ENCODE results near the gene LRP2.

The LRP2 gene

DNA sequence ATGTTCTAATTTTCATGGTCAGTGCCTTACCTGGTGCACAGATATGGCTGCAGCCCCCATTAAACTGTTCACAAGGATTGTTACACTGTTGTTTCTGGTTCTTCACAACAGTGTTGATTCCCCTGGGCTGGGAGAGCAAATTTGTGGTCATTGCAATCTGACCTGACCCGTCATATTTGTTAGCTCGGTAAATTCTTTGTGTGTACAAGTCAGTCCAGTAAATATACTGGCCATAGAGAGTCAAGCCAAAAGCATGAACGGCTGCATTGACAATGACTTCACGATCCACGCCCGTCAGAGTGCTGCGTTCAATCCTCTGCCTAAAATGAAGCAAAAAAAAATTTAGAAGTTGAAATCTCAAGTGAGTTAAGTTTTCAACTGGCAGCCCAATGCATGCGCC, 158.4 kb downstream of the LRP2 start:
- Mint-ChIP-seq H3K4me3 (no peak overlapping the region), H3K36me3 (no peaks in the 10 kb centered on the region), H3K27ac (no peak overlapping the region), H3K9me3 (no peaks in the 10 kb centered on the region), H3K4me1 (no peaks in the 10 kb centered on the region)
- no peak for DNase-seq (ENCODE audit: low spot score in 2 of 2)
- ATAC-seq, result no peak

DNA sequence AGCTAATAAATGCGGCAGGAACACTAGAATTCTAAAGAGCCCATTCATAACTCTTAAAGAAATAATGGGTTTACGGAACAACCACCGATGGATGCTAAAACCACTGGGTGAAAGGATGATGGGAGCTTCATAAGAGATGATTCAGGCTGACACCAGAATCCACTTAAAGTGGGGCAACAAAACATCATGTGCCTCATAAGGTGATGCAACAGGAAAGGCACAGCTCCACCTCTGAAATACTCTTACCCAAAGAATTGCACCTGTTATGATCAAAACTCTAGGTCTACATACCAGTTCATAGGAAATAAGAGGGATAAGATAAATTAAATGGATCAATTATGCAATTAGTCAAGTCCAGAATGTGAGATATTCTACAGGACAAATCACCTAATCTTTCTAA, 161.6 kb downstream of the LRP2 start:
- no peak for DNase-seq (ENCODE audit: low spot score in 2 of 2)
- Mint-ChIP-seq H3K27ac (no peak overlapping the region), H3K4me3 (no peak overlapping the region), H3K36me3 (no peaks in the 10 kb centered on the region), H3K4me1 (no peaks in the 10 kb centered on the region), H3K9me3 (no peaks in the 10 kb centered on the region)
- no peak for ATAC-seq

DNA sequence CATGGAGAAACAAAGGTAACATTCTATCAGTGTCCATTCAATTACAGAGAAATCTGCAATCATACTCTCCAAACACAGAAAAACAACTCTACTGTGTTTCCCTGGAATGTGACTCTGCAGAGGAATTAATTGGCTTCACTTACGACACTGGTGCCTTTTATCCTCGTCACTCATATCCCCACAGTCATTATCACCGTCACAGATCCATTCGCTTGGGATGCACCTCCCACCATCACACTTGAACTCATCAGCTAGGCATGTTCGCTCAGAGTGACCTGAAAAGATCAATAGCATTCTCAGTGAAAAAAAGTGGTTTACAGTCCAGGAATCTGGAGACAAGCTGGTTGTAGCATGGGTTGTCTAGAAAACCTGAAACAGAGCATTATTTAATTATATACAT, 168.7 kb downstream of the LRP2 start:
- H3K9me3 Mint-ChIP-seq, result no peaks in the 10 kb centered on the region
- H3K36me3 Mint-ChIP-seq, result no peaks in the 10 kb centered on the region
- H3K4me3 Mint-ChIP-seq, result no peak overlapping the region
- H3K27ac Mint-ChIP-seq, result no peak overlapping the region
- no peaks in the 10 kb centered on the region for H3K4me1 Mint-ChIP-seq
- DNase-seq (ENCODE audit: low spot score in 2 of 2) (no peak), ATAC-seq (no peak)

DNA sequence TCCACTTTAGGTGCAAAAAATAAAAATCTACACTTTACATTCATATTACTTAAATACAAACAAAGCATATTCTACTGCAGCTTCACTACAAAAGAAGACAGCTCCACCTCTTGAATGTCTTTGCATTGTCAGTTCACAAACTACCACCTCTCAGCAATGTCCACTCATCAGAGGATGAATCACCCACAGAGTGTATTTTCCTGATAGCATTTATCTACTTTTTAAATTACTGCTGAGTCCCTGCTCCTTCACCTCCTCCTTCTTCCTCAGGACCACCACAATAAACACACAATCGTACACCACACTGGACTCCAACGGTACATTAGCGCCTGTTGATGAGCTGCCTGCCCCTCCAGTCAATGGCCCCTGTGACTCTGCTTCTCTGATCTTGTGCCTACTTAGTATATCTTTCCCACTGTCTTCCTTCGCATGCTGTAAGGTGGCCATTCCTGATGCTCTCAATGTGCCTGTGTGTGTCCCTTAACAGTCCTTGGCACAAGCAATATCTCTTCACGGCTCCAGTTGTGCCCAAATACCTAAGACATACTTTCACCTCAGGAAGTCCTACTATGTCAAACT, 172.0 kb downstream of the LRP2 start:
- Mint-ChIP-seq H3K9me3 (no peaks in the 10 kb centered on the region), H3K27ac (no peak overlapping the region), H3K36me3 (no peaks in the 10 kb centered on the region), H3K4me1 (no peaks in the 10 kb centered on the region), H3K4me3 (no peak overlapping the region)
- ATAC-seq (peak; percentile 16), DNase-seq (ENCODE audit: low spot score in 2 of 2) (no peak)

DNA sequence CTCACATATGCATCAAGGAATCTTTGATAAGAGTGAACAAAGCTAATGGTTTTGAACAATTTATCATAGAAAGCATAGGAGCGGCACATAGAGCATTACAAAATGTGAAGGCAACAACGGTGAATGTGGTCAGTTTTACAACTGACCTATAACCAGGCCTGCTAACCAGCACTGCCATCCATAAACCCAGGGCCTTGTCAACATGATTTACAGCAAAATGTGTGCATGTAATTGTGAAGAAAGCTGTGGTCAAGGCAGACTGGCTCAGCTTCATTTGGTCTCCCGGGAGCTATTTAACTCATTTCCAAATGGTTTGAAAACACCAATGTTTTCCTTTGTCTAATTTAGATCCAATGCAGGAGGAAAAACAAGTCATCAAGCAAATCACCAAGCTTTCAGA, 173.2 kb downstream of the LRP2 start:
- Mint-ChIP-seq H3K36me3 (no peaks in the 10 kb centered on the region), H3K4me1 (no peaks in the 10 kb centered on the region), H3K4me3 (no peak overlapping the region), H3K9me3 (no peaks in the 10 kb centered on the region), H3K27ac (no peak overlapping the region)
- ATAC-seq (no peak), DNase-seq (ENCODE audit: low spot score in 2 of 2) (no peak)

DNA sequence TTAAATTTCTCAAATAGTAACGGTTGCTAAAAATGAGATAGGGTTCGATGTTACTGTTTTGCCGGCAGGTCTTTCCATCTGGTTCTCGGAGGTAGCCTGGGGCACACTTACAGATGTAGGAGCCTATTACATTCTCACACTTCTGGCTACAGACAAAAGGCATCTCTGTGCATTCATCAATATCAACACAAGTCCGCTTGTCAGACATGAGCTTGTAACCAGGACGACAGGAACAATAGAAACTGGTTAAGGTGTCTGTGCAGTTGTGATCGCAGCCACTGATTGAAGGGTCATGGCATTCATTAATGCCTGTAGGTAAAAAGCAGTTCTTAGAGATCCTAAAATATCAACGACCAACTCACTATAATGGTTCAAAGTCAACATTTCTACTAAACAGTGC, 176.6 kb downstream of the LRP2 start:
- ATAC-seq (no peak), DNase-seq (ENCODE audit: low spot score in 2 of 2) (no peak)
- no peak overlapping the region for H3K27ac Mint-ChIP-seq
- H3K9me3 Mint-ChIP-seq, result no peaks in the 10 kb centered on the region
- no peak overlapping the region for H3K4me3 Mint-ChIP-seq
- no peaks in the 10 kb centered on the region for H3K4me1 Mint-ChIP-seq
- H3K36me3 Mint-ChIP-seq, result no peaks in the 10 kb centered on the region

DNA sequence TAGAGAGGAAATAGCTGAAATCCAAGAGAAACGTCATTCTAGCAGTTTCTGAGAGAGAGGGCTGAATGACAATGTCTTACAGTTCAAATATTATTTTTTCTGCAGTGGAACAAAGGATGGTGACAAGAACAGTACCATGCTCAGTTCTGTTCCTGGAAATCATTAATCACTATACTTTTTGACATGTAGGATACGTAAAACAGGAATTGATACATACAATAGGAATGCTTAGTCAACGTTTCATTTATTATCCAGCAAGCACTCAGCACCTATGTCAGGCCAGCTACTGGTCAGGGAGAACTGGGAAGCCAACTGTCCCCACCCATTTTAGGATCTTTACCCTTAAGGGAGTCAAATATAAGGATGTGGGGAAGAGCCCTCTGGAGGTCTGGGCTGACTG, 178.3 kb downstream of the LRP2 start:
- H3K27ac Mint-ChIP-seq, result no peak overlapping the region
- H3K9me3 Mint-ChIP-seq, result no peaks in the 10 kb centered on the region
- no peak overlapping the region for H3K4me3 Mint-ChIP-seq
- H3K36me3 Mint-ChIP-seq, result no peaks in the 10 kb centered on the region
- ATAC-seq (no peak), DNase-seq (ENCODE audit: low spot score in 2 of 2) (no peak)
- H3K4me1 Mint-ChIP-seq, result no peaks in the 10 kb centered on the region

DNA sequence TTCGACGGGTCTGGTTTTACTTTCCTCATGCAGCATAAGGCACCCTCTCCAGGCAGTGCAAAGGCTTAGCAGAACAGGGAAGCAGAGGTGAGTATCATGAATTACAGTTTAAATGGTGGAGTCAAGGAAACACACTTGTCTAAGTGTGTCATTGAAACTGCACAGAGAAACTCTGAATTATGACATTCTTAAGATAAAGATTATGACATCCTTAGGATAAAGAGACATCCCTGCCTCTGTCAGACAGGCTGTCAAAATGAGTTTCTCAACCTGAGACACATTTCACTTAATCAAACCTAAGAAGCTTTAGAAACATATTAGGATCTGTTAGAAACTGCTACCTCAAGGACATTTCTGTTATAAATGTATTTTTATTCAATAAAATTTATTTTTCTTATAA, 179.8 kb downstream of the LRP2 start:
- ATAC-seq (no peak), DNase-seq (ENCODE audit: low spot score in 2 of 2) (no peak)
- no peak overlapping the region for H3K27ac Mint-ChIP-seq
- no peak overlapping the region for H3K4me3 Mint-ChIP-seq
- no peaks in the 10 kb centered on the region for H3K9me3 Mint-ChIP-seq
- H3K36me3 Mint-ChIP-seq, result no peaks in the 10 kb centered on the region
- H3K4me1 Mint-ChIP-seq, result no peaks in the 10 kb centered on the region

DNA sequence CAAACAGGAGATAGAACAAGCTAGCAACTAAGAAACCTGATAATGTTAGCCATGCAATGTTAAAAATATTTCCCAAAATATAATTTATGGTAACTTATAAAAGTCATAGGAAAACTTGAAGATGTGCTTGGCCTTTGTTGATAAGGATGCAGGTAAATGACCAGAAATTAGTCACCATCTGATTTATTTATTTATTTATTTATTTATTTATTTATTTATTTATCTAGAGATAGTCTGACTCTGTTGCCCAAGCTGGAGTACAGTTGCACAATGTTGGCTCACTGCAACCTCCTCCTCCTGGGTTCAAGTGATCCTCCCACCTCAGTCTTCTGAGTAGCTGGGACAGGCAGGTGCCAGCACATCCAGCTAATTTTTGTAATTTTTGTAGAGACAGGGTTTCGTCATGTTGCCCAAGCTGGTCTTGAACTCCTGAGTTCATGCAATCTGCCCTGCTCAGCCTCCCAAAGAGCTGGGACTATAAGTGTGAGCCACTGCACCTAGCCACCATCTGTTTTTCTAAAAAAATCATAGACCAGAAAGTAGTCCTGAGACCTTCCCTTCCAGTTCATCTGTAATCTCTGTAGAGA, 183.4 kb downstream of the LRP2 start:
- no peak overlapping the region for H3K4me3 Mint-ChIP-seq
- no peak for ATAC-seq
- H3K4me1 Mint-ChIP-seq, result no peaks in the 10 kb centered on the region
- no peaks in the 10 kb centered on the region for H3K36me3 Mint-ChIP-seq
- H3K9me3 Mint-ChIP-seq, result no peaks in the 10 kb centered on the region
- DNase-seq (ENCODE audit: low spot score in 2 of 2), result no peak
- no peak overlapping the region for H3K27ac Mint-ChIP-seq

DNA sequence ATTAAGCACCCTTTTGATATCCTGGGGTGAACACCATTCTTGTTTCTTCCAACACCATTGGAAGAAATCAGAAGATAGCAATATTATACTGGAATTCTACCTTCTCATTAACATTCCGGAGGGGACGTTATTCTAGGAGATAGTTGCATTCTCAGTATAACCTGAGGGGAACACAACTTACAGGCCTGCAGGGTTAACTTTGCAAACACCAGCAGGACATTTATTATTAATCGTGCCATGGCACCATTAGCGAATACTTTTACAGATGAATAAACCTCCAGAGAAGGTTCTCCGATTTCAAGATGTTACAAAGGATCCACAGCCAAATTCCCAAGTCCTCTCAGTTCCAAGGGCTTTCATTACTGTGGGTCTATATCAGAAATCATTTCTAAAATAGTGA, 184.0 kb downstream of the LRP2 start:
- Mint-ChIP-seq H3K36me3 (no peaks in the 10 kb centered on the region), H3K4me3 (no peak overlapping the region), H3K4me1 (no peaks in the 10 kb centered on the region), H3K9me3 (no peaks in the 10 kb centered on the region), H3K27ac (no peak overlapping the region)
- ATAC-seq, result no peak
- DNase-seq (ENCODE audit: low spot score in 2 of 2), result no peak

DNA sequence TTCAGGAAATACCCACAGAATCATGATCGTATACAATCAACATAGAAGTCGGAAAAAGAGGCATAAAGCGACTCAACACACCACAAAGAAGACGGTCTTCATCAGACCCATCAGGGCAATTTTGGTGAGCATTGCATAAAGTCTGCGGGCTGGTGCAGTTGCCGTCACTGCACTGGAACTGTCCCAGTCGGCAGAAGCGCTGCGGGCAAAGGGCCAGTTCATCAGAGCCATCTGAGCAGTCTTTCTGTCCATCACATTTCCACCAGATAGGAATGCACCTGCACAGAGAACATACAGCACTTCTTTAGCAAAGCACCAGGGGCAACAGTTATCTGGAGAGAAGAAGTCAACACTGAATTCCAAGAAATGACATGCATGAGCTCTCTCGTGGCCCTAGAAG, 187.2 kb downstream of the LRP2 start:
- H3K27ac Mint-ChIP-seq, result no peak overlapping the region
- H3K4me3 Mint-ChIP-seq, result no peak overlapping the region
- H3K36me3 Mint-ChIP-seq, result no peaks in the 10 kb centered on the region
- H3K4me1 Mint-ChIP-seq, result no peaks in the 10 kb centered on the region
- H3K9me3 Mint-ChIP-seq, result no peaks in the 10 kb centered on the region
- no peak for DNase-seq (ENCODE audit: low spot score in 2 of 2)
- ATAC-seq, result no peak

DNA sequence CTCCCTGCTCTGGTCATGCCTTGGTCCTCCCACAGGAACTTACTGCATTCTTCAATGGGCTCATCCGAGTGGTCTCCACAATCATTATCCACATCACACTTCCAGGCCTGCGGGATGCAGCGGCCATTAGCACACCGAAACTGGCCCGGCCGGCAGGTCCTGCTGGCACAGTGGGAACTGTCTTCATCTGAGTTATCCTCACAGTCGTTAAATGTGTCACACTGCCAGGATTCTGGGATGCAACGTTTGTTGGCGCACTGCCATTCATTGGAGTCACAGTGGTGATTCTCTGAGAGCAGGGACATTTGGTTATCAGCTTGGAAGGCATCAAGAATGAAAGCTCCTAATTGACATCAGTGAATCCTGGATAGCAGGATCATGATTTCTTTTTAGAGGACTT, 188.5 kb downstream of the LRP2 start:
- ATAC-seq, result no peak
- Mint-ChIP-seq H3K36me3 (no peaks in the 10 kb centered on the region), H3K4me3 (no peak overlapping the region), H3K4me1 (no peaks in the 10 kb centered on the region), H3K27ac (no peak overlapping the region), H3K9me3 (no peaks in the 10 kb centered on the region)
- DNase-seq (ENCODE audit: low spot score in 2 of 2), result no peak

DNA sequence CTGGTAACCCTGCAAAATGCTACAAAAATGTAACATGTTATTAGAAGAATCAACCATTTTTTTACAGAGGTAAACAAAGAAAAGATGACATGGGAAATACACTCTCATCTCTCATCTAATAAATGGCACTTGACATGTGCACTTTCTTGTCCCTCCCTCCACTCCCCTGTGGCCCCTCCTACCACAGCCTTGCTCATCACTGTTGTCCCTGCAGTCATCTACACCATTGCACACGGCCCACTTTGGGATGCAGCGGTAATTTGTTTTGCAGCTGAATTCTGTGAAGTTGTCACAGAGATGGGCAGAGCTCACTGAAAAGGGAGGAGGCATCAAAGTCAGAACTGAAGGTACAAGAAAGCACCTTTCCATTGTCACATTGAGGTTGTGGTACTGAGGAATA, 189.4 kb downstream of the LRP2 start:
- H3K36me3 Mint-ChIP-seq, result no peaks in the 10 kb centered on the region
- ATAC-seq, result no peak
- no peak overlapping the region for H3K4me3 Mint-ChIP-seq
- no peak for DNase-seq (ENCODE audit: low spot score in 2 of 2)
- H3K4me1 Mint-ChIP-seq, result no peaks in the 10 kb centered on the region
- no peaks in the 10 kb centered on the region for H3K9me3 Mint-ChIP-seq
- H3K27ac Mint-ChIP-seq, result no peak overlapping the region

DNA sequence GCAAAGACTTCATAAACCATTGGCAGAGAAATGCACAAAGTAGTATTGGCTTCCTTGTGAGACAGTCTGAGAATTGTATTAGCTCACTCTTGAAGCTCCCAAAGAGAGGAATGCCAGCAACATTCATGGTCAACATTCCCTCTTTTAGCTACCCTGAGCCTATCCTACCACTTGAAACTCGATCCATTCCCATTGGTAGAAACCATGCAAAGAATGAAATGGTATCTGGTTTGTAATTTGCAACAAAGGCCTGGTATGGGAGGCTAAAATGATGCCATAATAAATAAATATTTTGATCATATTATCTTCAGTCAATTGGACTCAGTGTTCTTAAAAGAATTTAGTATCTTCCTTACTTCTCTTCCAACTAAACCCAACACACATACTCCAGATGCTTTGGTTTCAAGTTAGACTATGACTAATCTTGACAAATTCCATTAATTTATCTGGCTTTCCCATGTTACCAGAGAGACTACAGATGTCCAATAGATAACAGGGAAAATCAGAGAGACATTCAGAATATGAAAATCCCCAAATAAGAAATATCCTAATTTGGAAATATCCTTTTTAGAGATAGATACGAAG, 190.1 kb downstream of the LRP2 start:
- H3K4me1 Mint-ChIP-seq, result no peaks in the 10 kb centered on the region
- no peak for ATAC-seq
- no peak overlapping the region for H3K27ac Mint-ChIP-seq
- DNase-seq (ENCODE audit: low spot score in 2 of 2), result no peak
- no peak overlapping the region for H3K4me3 Mint-ChIP-seq
- no peaks in the 10 kb centered on the region for H3K36me3 Mint-ChIP-seq
- no peaks in the 10 kb centered on the region for H3K9me3 Mint-ChIP-seq

DNA sequence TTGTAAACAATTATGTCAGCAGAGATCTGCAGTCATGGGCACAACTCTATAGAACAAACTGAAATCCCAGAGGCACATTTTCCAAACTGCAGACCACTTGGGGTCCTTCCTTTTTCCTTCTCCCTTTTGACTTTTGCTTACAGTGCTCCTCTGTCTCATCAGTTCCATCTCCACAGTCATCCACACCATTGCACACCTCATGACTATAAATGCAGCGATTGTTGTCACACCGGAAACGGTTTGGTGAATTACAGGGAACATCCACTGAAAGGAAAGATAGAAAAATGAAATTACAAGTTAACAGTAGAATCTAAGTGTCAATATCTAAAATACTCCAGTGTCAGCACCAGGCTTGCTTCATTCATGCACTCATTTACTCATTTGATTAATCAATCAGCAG, 196.5 kb downstream of the LRP2 start:
- DNase-seq (ENCODE audit: low spot score in 2 of 2) (no peak), ATAC-seq (no peak)
- Mint-ChIP-seq H3K4me1 (no peaks in the 10 kb centered on the region), H3K36me3 (no peaks in the 10 kb centered on the region), H3K9me3 (no peaks in the 10 kb centered on the region), H3K4me3 (no peak overlapping the region), H3K27ac (no peak overlapping the region)

DNA sequence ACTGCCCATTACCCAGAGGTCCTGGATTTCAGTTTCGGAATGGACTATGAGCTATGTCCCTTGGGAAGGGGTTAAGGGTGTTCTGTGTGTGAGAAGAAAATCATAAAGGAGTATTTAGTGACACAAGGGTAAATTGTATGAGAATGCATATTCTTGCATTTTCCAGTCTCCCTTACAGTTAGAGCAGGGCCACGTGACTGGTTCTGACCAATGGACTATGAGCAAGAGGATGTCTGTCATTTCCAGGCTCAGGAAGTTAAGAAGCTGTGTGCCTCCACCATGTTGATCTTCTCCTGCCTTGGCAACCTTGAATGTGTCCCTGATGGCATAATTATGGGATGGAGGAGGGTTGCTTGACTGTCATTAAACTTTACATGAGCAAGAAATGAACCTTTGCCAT, 198.0 kb downstream of the LRP2 start:
- H3K36me3 Mint-ChIP-seq, result no peaks in the 10 kb centered on the region

DNA sequence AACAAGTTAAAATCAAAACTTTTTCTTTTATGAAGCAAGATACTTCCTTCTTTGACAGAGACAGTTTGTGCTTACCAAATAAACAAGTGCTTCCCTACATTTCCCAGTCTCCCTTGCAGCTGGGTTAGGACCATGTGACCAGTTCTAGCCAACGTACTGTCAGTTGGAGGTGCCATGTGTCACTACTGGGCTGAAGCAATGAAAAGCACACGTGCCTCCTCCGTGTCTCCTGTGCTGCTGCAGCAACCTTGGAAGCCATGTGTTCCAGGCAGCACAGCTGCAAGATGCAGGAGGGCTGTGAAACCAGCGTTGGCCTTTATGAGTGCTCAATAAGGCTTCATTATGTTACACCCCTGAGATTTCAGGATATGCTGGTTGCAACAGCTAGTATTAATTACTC, 199.7 kb downstream of the LRP2 start:
- ATAC-seq, result no peak
- no peak for DNase-seq (ENCODE audit: low spot score in 2 of 2)
- no peak overlapping the region for H3K27ac Mint-ChIP-seq
- H3K4me1 Mint-ChIP-seq, result no peaks in the 10 kb centered on the region
- H3K4me3 Mint-ChIP-seq, result no peak overlapping the region
- H3K36me3 Mint-ChIP-seq, result no peaks in the 10 kb centered on the region
- H3K9me3 Mint-ChIP-seq, result no peaks in the 10 kb centered on the region

More for the DNA sequence above, 198.0 kb downstream of the LRP2 start:
- DNase-seq (ENCODE audit: low spot score in 2 of 2), result no peak
- H3K4me1 Mint-ChIP-seq, result no peaks in the 10 kb centered on the region
- no peak overlapping the region for H3K4me3 Mint-ChIP-seq
- no peak overlapping the region for H3K27ac Mint-ChIP-seq
- no peaks in the 10 kb centered on the region for H3K9me3 Mint-ChIP-seq
- no peak for ATAC-seq

All from stimulated activated effector memory CD8-positive, alpha-beta T cell treated with anti-CD3 and anti-CD28 coated beads, Interleukin-12 subunit alpha, Interleukin-12 subunit beta, amount 100 ng/mL, for 72 hours (primary cell).